HG03457 (cell line): Measurements from ENCODE around the gene IFT43.

Source experiments
- ATAC-seq: cut with Tn5 transposase; IDR thresholded peaks from one replicate; pipeline ENCODE4 v1.9.1; 2021; ENCODE audit warnings: moderate number of reproducible peaks; ENCODE audit not compliant: unreplicated experiment

IFT43 gene

GRCh38 chr14:76073717-76074116 lies 88.2 kb downstream of the IFT43 start:
- no peak for ATAC-seq

DNA sequence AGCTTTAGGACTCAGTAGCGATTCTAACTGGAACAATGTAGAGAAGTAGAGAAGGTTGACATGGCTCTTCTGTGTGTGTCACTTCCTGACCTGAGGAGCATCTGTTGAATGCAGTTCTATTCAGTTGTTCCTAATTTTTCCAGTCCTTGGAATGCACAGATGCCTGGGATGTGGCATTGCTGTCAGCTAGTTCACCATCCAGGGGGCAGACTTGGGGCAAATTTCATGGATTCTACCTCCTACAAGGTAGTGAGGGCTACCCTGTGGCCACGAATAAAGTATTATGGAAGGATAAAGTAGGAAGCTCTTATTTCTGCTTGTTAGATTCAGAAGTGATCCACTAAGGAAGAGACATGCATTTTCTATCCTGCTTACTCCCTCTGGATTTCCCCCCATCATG lies 91.8 kb downstream of the IFT43 start:
- no peak for ATAC-seq

GRCh38 chr14:76078501-76078900 lies 92.9 kb downstream of the IFT43 start:
- ATAC-seq: no peak

DNA sequence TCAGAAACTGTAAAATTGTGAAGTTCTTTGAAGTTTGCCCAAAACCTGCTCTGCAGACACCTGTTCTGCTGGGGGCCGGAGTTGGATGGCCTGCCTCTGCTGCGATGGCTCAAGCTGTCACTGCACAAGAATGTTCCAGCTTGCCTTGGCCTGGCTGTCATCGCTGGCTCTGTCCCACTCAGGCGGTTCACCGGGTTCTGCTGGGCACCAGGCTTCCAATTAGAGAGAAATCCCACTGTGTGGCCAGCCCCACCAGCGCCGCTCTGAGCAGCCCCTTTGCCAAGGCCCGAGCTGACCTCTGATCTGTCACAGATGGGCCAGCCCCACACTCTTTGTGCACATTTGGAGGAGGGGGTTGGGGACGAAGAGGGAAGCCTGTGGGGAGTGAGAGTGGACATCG lies 94.5 kb downstream of the IFT43 start:
- no peak for ATAC-seq

- no peak for ATAC-seq
Measured at GRCh38 chr14:76080471-76080870, 94.9 kb downstream of the IFT43 start.

DNA sequence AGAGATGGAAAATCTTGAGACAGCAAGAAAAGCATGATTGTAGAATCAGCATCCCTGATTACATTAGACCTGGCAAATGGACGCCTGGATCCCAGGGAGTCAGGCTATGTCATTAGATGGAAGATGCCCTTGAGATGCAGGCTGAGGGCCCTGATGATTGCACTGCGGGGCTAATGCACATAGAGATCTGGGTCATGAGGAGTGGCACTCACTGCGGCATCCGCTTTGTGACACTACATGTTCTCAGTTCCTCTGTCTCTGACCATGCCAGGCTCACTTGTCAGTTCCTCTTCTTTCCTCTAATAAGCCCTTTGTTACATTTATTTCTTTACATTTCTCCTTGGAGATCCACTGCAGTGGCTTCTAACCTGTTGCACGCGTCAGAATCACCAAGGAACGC lies 96.1 kb downstream of the IFT43 start:
- ATAC-seq: no peak

- ATAC-seq: no peak
Measured at GRCh38 chr14:76083796-76084765, 98.5 kb downstream of the IFT43 start.

DNA sequence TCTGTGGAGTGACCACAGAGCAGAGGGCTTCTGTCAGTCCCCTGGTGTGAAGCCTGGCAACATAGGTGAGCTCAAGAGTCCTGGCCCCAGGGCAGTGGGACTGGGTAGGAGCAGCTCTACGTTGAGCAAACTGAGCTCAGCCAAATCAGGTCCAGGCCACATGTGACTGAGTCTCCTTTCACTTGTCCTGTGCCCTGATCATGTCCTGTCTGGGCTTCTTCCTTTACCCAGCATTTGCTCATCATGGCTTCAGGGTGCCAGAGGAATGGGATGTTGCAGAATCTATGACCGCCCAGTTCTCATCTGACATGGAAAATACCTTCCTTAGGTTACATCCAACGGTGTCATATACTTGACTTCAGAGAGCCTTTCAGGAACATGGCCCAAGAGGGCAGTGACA lies 99.8 kb downstream of the IFT43 start:
- ATAC-seq: no peak

GRCh38 chr14:76086636-76087035 lies 101.1 kb downstream of the IFT43 start:
- ATAC-seq: no peak

GRCh38 chr14:76088326-76088725 lies 102.8 kb downstream of the IFT43 start:
- ATAC-seq: no peak

DNA sequence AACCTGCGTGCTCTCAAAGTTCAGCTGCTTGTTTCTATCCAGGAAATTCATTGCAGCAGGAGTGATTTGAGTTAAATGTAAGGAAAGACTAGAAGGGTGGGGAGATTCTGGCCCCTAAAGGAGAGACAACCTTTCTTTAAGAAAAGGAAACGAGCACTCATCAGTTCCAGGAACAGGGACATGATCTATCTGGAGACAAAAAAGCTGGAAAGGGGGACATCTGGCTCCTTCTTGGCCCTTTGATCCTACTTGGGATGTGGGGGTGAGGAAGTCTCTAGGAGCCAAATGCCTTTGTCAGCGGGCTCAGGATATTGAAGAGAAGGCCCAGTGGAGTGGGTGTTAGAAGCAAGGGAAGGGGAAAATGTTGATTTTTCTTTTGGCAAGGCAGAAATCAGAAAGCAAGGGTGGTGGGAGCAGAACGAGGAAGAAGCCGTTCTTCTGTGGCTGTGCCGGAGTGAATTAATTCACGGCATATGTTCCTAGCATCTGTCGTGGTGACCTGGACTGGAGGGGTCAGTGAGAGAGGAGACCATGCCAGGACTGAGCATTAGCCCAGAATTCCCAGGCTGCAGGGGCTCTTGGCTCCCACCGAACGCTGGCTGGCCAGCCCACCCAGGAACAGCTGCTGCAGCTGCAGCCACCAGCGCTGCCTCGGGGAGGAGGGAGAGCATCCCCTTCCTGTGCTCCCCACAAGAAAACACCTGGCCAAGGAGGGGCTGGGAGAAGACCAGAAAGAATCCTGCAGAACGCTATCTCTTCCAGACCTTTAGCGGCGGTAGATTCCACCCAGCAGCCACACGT lies 103.4 kb downstream of the IFT43 start:
- no peak for ATAC-seq

- ATAC-seq: no peak
Measured at GRCh38 chr14:76089575-76089974, 104.0 kb downstream of the IFT43 start.

DNA sequence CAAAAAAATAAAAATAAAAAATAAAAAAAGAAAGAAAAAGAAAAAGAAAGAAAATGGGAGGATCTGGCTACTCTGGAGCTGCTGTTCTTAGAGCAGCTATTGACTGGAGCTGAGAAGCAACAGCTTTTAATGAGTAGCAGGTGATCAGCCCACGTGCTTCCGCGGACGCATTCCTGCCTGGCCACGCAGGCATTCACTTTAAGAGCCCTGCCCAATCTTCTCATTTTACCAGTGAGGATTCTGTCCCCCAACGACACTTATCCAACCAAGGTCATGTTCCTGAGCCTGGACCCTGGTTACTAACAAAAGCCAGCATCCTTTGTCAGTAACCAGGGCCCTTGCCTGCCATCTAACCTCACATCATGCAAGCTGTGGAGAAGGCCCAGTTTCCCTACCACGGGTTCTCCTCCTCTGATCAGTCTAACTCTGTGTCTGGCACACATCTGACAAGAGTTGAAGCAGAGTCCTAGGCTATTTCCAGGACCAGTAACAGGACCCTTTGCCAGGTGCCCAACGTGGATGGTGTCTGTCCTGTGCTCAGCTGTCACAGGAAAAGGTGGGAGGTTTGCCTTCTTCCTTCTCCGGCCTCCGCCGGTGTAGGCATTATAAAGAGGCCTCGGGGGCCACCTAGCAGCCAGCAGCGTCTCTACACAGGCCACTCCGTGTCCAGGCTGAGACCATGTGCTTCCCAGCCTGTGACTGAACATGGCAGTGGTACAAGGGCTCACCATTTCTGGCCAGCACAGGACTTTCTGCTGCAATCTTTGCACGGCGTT lies 105.2 kb downstream of the IFT43 start:
- no peak for ATAC-seq

GRCh38 chr14:76093077-76093476 lies 107.5 kb downstream of the IFT43 start:
- ATAC-seq: no peak

DNA sequence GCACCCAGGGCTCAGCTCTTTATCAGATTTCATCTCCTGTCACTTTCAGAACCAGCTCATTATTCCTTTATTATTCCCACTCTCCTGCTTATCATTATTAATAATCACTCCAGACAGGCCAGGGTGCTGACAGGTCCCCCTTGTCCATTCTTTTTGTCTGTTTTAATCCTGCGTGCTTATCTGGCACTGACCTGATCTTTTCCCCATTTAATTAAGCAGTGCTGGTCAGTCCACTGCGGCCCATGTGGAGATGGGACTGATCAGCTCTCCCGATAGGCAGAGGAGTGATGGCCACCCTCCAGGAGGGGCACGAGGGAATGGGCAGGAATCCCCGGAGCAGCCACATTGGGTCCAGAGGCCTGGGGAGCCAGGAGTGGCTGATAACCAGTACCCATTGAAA lies 110.7 kb downstream of the IFT43 start:
- ATAC-seq: no peak

GRCh38 chr14:76097547-76097946 lies 112.0 kb downstream of the IFT43 start:
- no peak for ATAC-seq

DNA sequence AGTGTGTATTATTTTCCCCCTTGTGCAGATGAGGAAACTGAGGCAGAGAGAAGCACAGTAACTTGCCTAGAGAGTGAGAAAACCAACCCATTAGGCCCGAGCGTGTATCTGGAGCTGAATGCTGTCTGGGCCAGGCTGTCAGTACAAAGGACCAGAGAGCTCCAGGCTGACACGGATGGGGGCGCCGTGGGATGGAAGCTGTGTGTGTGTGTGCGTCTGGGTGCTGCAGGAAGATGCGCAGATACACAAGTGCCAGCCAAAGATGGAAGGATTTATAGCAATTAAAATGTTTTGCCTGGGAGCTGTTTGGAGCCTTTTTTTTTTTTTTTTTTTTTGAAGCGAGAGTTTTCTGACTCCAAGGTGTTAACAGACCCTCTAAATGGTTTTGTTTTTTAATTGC lies 112.5 kb downstream of the IFT43 start:
- ATAC-seq: no peak

DNA sequence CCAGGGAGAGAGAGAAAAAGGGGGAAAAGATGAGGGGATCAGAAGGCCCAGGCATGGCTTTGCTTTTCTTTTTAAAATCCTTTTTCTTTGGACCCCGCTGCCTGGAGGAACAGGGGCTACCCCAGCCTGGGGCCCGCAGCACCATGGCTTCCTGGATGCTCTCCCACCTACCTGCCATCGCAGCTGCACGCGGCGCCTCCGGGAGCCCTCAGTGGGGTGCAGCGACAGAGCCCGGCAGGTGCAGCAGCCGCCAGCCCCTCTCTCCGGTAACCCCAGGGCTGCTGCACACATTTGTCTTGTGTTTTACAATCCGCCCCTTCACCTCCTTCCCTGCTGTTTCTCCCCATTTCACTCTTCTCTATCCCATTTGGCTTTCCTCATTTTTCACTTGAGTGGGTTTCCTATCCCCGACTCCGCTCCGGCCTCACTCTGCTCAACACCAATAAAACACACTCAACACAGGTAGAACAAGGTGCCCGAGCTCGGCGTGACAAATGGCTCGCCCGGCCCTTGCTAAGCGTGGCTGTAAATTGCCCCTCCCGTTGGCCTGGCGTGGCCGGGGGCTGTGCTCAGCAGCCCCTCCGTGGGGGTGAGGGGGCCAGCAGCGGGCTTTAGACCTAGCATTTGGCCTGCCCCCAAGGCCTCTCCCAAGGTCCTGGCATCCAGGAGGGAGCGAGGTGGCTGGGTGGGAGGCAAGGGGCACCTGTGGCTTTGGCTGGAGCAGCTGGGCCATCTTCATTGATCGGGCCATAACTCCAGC lies 113.5 kb downstream of the IFT43 start:
- no peak for ATAC-seq

- no peak for ATAC-seq
Measured at GRCh38 chr14:76100236-76100635, 114.7 kb downstream of the IFT43 start.
